ENCODE data around the gene FMN2.

FMN2 gene

DNA sequence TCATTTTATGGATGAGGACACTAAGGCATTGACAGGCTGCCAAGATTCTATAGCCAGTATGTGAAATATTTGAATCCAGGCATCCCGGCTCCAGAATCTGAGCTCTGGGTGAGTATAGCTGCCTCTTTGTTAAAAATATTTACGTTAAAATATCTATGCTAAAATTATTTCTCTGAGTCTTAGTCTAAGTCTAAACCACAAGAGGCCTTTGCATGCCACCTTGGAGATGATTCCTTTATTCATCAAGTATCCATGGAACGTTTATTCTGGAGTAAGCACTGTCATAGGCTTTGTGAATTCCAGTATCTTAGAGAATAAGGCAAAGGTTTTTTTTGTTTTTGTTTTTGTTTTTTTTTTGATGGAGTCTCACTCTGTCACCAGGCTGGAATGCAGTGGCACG, 403.9 kb downstream of the FMN2 start:
- TF ChIP-seq GABPA (IDR thresholded peaks at IDR 0.05; ENCODE audit: low read depth) = no peak
- TF ChIP-seq SPI1 (IDR thresholded peaks at IDR 0.05; ENCODE audit: borderline replicate concordance, low read depth) = no peak
- H3K4me3 ChIP-seq (replicated peaks; ENCODE audit: insufficient read depth, low read length) = no peak overlapping the region
- H3K27ac ChIP-seq (replicated peaks) = no peak overlapping the region
- no peaks in the 10 kb centered on the region for H3K27me3 ChIP-seq (ENCODE audit: insufficient read depth, poor library complexity, severe bottlenecking)
- no peak for DNase-seq (ENCODE audit: low read depth in 1 of 2, low spot score in 1 of 2)

DNA sequence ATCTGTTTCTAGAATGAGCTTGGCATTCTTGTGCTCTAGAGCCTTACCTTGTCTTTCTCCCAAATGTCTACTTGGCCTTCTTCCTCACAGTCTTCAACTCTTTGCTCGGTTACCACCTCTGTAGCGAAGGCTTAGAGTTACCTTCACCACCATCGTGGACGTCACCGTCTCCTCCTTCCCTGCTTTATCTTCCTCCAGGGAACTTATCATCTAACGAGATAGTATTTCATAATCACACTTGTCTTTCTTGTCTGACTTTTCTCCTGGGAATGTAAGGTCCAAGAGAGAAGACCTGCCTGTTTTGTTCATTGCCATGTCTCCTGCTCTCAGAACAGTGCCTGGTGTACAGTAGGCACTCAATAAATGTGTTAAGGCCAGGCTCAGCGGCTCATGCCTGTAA, 404.7 kb downstream of the FMN2 start:
- TF ChIP-seq SPI1 (IDR thresholded peaks at IDR 0.05; ENCODE audit: borderline replicate concordance, low read depth) (no peak), POLR2AphosphoS5 (IDR thresholded peaks at IDR 0.05; ENCODE audit: low read depth) (no peak), REST (IDR thresholded peaks at IDR 0.05; ENCODE audit: insufficient replicate concordance, low read depth) (no peak), GABPA (IDR thresholded peaks at IDR 0.05; ENCODE audit: low read depth) (no peak)
- TF ChIP-seq, protein P1, sequence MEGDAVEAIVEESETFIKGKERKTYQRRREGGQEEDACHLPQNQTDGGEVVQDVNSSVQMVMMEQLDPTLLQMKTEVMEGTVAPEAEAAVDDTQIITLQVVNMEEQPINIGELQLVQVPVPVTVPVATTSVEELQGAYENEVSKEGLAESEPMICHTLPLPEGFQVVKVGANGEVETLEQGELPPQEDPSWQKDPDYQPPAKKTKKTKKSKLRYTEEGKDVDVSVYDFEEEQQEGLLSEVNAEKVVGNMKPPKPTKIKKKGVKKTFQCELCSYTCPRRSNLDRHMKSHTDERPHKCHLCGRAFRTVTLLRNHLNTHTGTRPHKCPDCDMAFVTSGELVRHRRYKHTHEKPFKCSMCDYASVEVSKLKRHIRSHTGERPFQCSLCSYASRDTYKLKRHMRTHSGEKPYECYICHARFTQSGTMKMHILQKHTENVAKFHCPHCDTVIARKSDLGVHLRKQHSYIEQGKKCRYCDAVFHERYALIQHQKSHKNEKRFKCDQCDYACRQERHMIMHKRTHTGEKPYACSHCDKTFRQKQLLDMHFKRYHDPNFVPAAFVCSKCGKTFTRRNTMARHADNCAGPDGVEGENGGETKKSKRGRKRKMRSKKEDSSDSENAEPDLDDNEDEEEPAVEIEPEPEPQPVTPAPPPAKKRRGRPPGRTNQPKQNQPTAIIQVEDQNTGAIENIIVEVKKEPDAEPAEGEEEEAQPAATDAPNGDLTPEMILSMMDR (IDR thresholded peaks at IDR 0.05; ENCODE audit: insufficient read depth, low read length) = no peak
- no peak overlapping the region for H3K27ac ChIP-seq (replicated peaks)
- no peak for DNase-seq (ENCODE audit: low read depth in 1 of 2, low spot score in 1 of 2)
- no peaks in the 10 kb centered on the region for H3K27me3 ChIP-seq (ENCODE audit: insufficient read depth, poor library complexity, severe bottlenecking)
- no peak overlapping the region for H3K4me3 ChIP-seq (replicated peaks; ENCODE audit: insufficient read depth, low read length)

- Histone ChIP-seq H3K4me3 (replicated peaks; ENCODE audit: insufficient read depth, low read length) (no peak overlapping the region), H3K27ac (replicated peaks) (no peak overlapping the region), H3K27me3 (ENCODE audit: insufficient read depth, poor library complexity, severe bottlenecking) (no peaks in the 10 kb centered on the region)
- TF ChIP-seq, protein P1 (IDR thresholded peaks at IDR 0.05; ENCODE audit: insufficient read depth, low read length) = no peak
- TF ChIP-seq REST (IDR thresholded peaks at IDR 0.05; ENCODE audit: insufficient replicate concordance, low read depth) = no peak
- no peak for TF ChIP-seq GABPA (IDR thresholded peaks at IDR 0.05; ENCODE audit: low read depth)
- no peak for TF ChIP-seq POLR2AphosphoS5 (IDR thresholded peaks at IDR 0.05; ENCODE audit: low read depth)
- no peak for TF ChIP-seq SPI1 (IDR thresholded peaks at IDR 0.05; ENCODE audit: borderline replicate concordance, low read depth)
- DNase-seq (ENCODE audit: low read depth in 1 of 2, low spot score in 1 of 2) = no peak
Observed at GRCh38 chr1:240496941-240497340, 405.3 kb downstream of the FMN2 start.

DNA sequence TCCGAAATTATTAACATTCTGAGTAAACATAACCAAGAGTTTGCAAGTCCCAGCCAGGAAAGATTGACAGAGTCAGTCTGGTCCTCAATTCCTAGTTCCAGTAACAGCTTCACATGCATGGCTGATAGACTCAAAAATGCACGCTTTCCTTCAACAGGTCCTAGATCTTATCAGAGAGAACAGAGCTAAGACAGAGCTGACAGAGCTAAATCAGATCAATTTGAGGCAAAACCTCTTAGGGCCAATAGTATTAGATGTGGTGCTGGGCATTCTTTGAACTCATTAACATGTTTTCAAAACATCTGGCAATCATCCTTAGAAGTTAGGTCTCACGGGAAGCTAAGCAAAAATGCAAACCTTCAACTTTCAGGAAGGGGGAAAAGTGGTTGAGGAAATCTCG, 406.2 kb downstream of the FMN2 start:
- no peak overlapping the region for H3K27ac ChIP-seq (replicated peaks)
- no peak for DNase-seq (ENCODE audit: low read depth in 1 of 2, low spot score in 1 of 2)
- H3K27me3 ChIP-seq (ENCODE audit: insufficient read depth, poor library complexity, severe bottlenecking) = no peaks in the 10 kb centered on the region
- TF ChIP-seq GABPA (IDR thresholded peaks at IDR 0.05; ENCODE audit: low read depth) (no peak), SPI1 (IDR thresholded peaks at IDR 0.05; ENCODE audit: borderline replicate concordance, low read depth) (no peak), POLR2AphosphoS5 (IDR thresholded peaks at IDR 0.05; ENCODE audit: low read depth) (no peak), REST (IDR thresholded peaks at IDR 0.05; ENCODE audit: insufficient replicate concordance, low read depth) (no peak)
- TF ChIP-seq, protein P1 (IDR thresholded peaks at IDR 0.05; ENCODE audit: insufficient read depth, low read length) = no peak
- H3K4me3 ChIP-seq (replicated peaks; ENCODE audit: insufficient read depth, low read length) = no peak overlapping the region
